ENCODE measurements around the gene B3GNT4.
A peak's percentile ranks its signal among the peaks of the same experiment; 100 is the strongest.
"Not testable (repeated sequence)": the region's sequence is repeated elsewhere in the genome, so short reads cannot be mapped to it uniquely, and the experiment has no call there.

Gene B3GNT4

GRCh38 chr12:122225683-122226365, 22.3 kb downstream of the B3GNT4 start, which contains the start of gene DIABLO:
Gene DIABLO (minus strand): TSS chr12:122226052. CDS start chr12:122226014, 38 bp downstream.
- DNase-seq: peak; percentile 96

- no peak for DNase-seq
Observed at GRCh38 chr12:122226366-122227125, 23.0 kb downstream of the B3GNT4 start.

GRCh38 chr12:122227341-122227740, 23.8 kb downstream of the B3GNT4 start:
- no peak for DNase-seq

GRCh38 chr12:122228092-122228491, 24.6 kb downstream of the B3GNT4 start:
- DNase-seq: no peak

DNA sequence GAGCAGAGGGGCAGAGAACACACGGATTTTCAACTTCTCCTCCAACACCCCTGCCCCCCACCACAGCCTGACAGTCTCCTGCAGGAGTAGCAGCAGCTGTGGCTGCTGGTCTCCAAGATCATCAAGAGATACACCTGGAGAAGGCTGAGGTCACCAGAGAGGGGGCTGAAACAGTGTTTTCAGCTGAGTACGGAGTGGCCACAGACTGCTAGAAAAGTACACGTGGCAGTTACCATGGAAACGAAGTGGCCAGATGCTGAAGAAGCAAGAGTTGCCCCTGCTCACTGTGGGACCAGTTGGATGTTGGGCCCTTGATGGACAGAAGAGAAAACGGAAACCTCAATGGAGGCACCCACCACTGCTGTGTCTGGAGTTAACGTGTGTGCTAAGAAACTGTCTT, 27.3 kb downstream of the B3GNT4 start:
- DNase-seq: no peak

DNA sequence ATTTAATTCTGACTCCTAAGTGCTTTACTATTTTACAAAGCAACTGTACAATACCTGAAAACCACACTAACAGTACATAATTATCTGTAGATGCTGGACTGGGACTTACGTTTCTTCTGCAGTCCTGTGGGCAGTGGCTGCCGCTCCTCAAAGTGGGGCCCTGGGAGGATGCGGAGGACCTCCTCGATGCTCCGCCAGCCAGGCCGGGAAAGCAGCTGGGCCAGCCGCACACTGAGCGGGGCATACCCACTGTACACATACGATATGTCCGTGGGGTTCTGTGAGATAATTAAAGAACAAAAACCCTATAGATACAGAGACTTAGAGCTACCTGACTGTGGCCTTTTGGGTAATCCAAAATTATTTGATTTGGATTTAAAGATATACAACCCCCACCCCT, 29.2 kb downstream of the B3GNT4 start:
- DNase-seq: no peak

DNA sequence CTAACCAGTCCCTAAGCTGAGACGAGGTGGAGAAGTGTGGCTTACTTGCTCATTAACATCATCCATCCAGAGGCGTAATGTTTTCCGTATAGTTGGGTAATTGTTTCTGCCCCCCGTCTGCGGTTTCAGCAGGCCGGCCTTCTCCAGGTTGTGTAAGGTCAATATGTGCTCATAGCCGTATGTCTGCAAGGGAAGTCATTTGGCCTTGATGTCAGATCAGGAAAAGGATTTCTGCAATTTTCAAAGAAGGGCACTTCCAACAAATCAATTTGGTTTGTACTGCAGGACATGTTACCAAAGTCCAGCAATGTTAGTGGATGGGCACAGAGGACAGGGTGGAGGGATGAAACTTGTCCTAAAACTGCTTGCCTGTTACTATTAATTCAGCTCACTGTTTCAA, 32.2 kb downstream of the B3GNT4 start:
- DNase-seq: no peak

- no peak for DNase-seq
Observed at GRCh38 chr12:122238861-122239260, 35.4 kb downstream of the B3GNT4 start.

- DNase-seq: no peak
Observed at GRCh38 chr12:122243965-122244364, 40.5 kb downstream of the B3GNT4 start.

- DNase-seq: no peak
Observed at GRCh38 chr12:122244565-122245371, 41.3 kb downstream of the B3GNT4 start.

DNA sequence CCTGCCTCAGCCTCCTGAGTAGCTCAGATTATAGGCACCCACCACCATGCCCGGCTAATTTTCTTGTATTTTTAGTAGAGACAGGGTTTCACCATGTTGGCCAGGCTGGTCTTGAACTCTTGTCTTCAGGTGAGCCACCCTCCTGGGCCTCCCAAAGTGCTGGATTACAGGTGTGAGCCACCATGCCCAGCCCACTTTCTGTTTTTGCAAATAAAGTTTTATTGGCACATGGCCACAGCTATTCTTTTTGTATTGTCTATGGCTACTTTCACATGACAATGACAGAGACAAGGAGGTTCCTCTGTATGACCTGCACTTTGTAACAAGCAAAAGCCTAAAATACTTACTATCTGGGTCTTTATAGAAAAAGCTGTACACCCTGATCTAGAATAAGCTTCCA, 42.0 kb downstream of the B3GNT4 start:
- DNase-seq: no peak

DNA sequence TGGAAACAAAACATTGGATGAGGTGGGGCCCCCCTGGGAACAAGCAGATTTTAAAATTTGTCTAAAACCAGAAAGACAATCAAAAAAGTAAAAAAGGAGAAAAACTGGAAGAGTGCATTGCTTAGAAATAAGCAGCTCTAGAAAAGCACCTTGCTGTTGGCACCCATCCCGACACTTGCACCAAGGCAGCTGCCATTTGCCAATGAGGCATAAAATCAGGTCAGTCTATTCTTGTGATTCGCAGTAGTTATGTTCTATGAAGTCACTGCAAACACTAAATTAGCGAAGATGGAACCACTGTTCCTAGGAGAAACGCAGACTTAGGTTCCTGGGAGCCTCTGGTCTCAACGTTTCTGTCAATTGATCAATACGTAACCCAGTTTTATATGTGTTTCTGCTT, 46.5 kb downstream of the B3GNT4 start:
- DNase-seq: no peak

DNA sequence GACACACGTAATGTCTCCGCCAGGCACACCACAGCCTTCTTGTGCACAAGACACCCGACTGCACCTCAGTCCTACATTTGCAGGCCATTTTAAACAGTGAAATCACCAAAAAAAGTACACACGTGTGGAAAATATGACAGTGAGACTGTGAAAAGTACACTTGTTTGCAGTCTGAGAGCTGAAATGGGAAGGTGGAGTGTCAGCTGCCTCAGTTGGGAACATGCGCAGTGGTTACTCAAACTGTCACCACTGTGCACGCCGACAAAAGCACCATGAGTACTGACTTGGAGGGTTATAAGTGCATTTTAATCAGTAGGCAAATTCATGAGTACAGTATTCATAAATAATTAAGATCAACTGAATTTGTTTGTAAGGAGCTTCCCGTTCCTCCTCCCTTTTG, 47.0 kb downstream of the B3GNT4 start:
- no peak for DNase-seq

DNA sequence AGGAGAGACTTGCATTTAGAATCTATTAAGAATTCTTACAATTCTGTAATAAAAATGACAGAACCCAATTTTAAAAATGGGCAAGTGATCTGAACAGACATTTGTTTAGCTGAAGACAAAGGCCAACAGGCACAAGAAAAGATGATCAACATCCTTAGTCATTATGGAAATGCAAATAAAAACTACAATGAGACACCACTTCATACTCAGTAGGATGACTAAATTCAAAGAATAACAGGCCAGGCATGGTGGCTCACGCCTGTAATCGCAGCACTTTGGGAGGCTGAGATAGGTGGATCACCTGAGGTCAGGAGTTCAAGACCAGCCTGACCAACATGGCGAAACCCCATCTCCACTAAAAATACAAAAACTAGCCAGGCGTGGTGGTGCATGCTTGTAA, 55.0 kb downstream of the B3GNT4 start:
- not testable (repeated sequence) for DNase-seq

Data from NCI-H1048 (cell line).